BJ (cell line): Measurements from ENCODE around the gene TSKU. TPM values are rescaled to one million over a fixed set of nuclear protein-coding genes. Genes with fewer than 3 reads are reported as not detected.
"Not testable (repeated sequence)": the region's sequence is repeated elsewhere in the genome, so short reads cannot be mapped to it uniquely, and the experiment has no call there.

ENCODE experiments used
- CTCF ChIA-PET: fragments of 350-600 bp; formaldehyde crosslinking; extraction: SDS; loops from one replicate; lab custom pipeline; 2021; ENCODE audit warnings: antibody characterized with exemption, inconsistent platforms; lab: Yijun Ruan, JAX
- POLR2A ChIA-PET: fragments of 300-600 bp; sonication (Branson Sonifier 250); formaldehyde crosslinking; extraction: SDS; loops from one replicate; lab custom pipeline; 2021; ENCODE audit warnings: antibody characterized with exemption; lab: Charles Lee
- DNase-seq: peaks from one replicate; pipeline ENCODE4 v3.0.0-alpha.2; 2011; ENCODE audit warnings: low read depth
- H3K27me3 ChIP-seq: 2 replicates; pipeline ENCODE4 v1.6.0; 2011; ENCODE audit warnings: low read length; ENCODE audit not compliant: control insufficient read depth, insufficient read depth
- H3K36me3 ChIP-seq: 2 replicates; pipeline ENCODE4 v1.5.1; 2011; ENCODE audit warnings: low read length; ENCODE audit not compliant: control insufficient read depth, insufficient read depth
- H3K4me3 ChIP-seq: 2 replicates; pipeline ENCODE4 v1.5.1; 2011; ENCODE audit warnings: low read depth, mild to moderate bottlenecking, control low read depth, low read length
- polyA plus RNA-seq: library from polyadenylated mRNA; depleted of rRNA; stranded (reverse); fragments of >200 nt; gene quantifications from 2 replicates; pipeline ENCODE4 v1.2.3, GENCODE V29; 2011
- TF ChIP-seq, protein P1 (sequence below): IDR thresholded peaks from 2 replicates; pipeline ENCODE4 v1.5.1; 2011; ENCODE audit warnings: low read depth, mild to moderate bottlenecking, control low read depth, inconsistent platforms, low read length, moderate library complexity; ENCODE audit not compliant: insufficient read depth

The TSKU gene
- polyA plus RNA-seq, 1 experiment, result 27.3 TPM

DNA sequence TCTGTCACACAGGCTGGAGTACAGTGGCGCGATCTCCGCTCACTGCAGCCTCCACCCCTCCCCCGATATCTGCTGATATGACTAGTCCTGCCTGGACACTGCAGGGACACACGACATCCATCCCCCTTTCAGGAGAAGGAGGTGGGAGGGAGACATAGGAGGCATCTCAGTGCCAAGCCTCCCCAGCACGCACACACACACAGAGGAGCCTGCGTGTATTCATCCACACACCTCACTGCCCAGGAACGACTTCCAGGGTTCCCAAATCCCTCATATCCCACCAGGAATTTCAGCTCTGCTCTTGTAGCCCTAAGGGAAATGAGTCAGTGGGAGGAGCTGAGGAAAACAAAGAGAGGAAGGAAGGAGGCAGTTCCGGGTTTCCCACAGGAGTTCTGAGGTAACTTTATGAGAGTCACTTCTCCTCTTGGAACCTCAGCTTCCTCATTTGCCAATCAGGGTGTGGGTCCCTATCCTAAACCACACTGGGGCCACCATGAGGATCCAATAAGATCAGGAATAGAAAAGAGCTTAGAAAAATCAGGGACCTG is 40.4 kb downstream of the TSKU start:
- H3K4me3 ChIP-seq, result no peak overlapping the region
- no peaks in the 10 kb centered on the region for H3K27me3 ChIP-seq
- no peak for DNase-seq
- no peaks in the 10 kb centered on the region for H3K36me3 ChIP-seq
- CTCF ChIA-PET, result interaction anchor here (0.9 to 1.7 kb wide), 4 partner anchors 12 to 96 kb away, joined by 3 to 8 read pairs (median 4); no protein-coding TSS in a partner anchor
- TF ChIP-seq, protein P1, sequence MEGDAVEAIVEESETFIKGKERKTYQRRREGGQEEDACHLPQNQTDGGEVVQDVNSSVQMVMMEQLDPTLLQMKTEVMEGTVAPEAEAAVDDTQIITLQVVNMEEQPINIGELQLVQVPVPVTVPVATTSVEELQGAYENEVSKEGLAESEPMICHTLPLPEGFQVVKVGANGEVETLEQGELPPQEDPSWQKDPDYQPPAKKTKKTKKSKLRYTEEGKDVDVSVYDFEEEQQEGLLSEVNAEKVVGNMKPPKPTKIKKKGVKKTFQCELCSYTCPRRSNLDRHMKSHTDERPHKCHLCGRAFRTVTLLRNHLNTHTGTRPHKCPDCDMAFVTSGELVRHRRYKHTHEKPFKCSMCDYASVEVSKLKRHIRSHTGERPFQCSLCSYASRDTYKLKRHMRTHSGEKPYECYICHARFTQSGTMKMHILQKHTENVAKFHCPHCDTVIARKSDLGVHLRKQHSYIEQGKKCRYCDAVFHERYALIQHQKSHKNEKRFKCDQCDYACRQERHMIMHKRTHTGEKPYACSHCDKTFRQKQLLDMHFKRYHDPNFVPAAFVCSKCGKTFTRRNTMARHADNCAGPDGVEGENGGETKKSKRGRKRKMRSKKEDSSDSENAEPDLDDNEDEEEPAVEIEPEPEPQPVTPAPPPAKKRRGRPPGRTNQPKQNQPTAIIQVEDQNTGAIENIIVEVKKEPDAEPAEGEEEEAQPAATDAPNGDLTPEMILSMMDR, result no peak
- POLR2A ChIA-PET, result no interaction called here

DNA sequence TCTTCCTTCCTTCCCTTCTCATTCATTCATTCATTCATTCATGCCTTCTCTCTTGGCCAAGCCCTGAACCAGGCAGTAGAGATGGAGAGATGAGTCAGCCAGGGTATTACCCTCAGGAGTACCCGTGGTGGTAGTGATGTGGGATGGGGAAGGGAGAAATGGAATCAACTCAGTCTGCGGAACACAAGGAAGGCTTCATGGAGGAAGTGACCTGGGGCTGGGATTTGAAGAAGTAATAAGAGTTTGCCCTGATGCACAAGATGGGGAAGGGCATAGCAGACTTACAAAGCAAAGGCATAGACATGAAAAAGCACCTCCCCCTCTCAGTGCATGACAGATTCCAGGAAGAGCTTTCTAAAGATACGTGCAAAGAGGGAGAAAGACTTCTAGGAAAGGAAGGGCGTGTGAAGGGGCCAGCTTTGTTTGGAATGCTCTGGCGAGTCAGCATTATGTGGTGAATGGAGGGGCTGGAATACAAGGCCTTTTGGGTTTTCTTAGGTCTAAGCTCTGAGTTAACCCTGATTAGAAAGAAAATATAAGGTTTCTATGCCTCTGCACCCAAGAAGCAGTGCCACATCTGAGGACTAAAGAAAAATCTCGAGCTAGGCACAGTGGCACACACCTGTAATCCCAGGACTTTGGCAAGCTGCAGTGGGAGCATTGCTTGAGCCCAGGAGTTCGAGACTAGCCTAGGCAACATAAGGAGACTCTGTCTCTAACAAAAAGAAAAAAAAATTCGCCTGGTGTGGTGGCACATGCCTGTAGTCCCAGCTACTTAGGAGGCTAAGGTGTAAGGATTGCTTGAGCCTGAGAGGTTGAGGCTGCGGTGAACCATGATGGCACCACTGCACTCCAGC is 41.2 kb downstream of the TSKU start:
- TF ChIP-seq, protein P1, result no peak
- Histone ChIP-seq H3K27me3 (no peaks in the 10 kb centered on the region), H3K4me3 (no peak overlapping the region), H3K36me3 (no peaks in the 10 kb centered on the region)
- DNase-seq, result no peak
- CTCF ChIA-PET, result interaction anchor here (0.9 to 1.7 kb wide), 4 partner anchors 11 to 96 kb away, joined by 3 to 8 read pairs (median 4); no protein-coding TSS in a partner anchor
- POLR2A ChIA-PET, result no interaction called here

DNA sequence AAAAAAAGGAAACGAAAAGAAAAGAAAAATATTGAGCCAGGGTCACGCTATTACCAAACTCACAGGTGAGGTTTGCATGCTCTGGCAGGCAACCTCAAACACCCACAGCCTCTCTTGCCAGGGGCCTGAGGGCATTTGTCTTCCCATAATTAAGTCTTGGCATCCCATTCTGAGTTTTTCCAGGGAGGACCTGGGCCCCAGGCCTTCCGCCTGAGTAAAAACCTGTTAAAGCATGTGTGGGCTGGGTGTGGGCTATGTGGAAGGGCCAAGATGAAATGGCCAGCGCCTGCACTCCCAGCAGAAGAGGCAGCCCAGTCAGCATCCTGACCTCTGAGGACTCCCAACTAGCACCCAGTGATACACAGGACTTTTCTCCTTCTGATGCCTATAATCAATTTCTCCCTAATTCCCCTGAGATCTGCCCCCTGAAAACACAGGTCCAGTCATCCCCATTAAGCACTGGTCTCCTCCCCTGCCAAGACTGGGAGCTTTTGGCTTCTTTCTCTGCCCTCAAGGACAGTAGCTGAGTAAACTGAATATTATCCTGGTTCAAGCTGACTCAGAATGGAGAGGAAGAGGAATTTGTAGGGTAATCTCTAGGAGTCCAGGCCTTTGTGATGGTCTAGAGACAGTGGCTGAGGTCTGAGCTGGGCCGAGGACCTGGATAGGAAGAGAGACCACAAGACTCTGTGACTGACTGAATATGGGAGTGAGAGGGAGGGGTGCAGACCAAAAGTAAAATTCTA is 42.0 kb downstream of the TSKU start:
- CTCF ChIA-PET, result interaction anchor here (0.7 to 1.7 kb wide), 6 partner anchors 25 to 618 kb away, joined by 3 to 8 read pairs (median 4); no protein-coding TSS in a partner anchor
- POLR2A ChIA-PET, result no interaction called here
- Histone ChIP-seq H3K36me3 (no peaks in the 10 kb centered on the region), H3K27me3 (no peaks in the 10 kb centered on the region), H3K4me3 (no peak overlapping the region)
- TF ChIP-seq, protein P1, result no peak
- no peak for DNase-seq

DNA sequence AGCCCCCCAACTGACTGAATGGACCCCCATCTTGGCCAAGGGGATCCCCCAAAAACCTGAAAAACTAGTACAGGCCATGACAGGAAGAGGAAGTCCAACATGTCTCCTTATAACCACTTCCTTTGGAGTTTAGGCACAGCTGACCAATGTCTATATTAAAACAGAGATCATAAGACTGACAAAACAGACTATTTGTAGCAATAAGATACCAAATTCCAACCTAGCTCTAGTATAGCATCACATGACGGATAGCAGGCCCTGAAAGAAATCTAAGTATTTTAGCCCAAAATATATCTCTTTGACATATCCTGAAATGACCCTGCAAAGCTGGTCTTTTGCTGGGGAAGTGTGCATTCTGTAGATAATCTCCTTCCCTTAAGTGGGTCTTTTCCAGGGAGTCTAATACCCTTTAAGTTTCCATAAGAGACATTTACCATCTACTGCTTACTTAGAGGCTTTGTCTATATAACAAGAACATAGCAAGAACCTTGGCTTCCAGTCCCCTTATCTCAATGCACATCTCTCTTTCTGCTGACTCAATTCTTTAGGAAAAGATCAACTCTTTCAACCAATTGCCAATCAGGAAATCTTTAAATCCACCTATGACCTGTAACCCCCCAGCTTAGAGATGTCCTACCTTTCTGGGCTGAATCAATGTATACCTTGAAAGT is 42.7 kb downstream of the TSKU start:
- ChIA-PET CTCF (interaction anchor here (0.7 to 1.1 kb wide), 4 partner anchors 24 to 619 kb away, joined by 3 to 4 read pairs (median 4); no protein-coding TSS in a partner anchor), POLR2A (no interaction called here)
- Histone ChIP-seq H3K36me3 (no peaks in the 10 kb centered on the region), H3K27me3 (no peaks in the 10 kb centered on the region), H3K4me3 (no peak overlapping the region)
- DNase-seq, result no peak
- TF ChIP-seq, protein P1, result no peak

DNA sequence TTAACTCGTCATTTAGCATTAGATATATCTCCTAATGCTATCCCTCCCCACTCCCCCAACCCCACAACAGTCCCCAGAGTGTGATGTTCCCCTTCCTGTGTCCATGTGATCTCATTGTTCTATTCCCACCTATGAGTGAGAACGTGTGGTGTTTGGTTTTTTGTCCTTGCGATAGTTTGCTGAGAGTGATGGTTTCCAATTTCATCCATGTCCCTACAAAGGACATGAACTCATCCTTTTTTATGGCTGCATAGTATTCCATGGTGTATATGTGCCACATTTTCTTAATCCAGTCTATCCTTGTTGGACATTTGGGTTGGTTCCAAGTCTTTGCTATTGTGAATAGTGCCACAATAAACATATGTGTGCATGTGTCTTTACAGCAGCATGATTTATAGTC is 43.4 kb downstream of the TSKU start:
- H3K36me3 ChIP-seq, DNase-seq, H3K27me3 ChIP-seq, H3K4me3 ChIP-seq, POLR2A ChIA-PET, CTCF ChIA-PET: not testable (repeated sequence)

DNA sequence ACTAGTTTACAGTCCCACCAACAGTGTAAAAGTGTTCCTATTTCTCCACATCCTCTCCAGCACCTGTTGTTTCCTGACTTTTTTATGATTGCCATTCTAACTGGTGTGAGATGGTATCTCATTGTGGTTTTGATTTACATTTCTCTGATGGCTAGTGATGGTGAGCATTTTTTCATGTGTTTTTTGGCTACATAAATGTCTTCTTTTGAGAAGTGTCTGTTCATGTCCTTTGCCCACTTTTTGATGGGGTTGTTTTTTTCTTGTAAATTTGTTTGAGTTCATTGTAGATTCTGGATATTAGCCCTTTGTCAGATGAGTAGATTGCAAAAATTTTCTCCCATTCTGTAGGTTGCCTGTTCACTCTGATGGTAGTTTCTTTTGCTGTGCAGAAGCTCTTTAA is 43.8 kb downstream of the TSKU start:
- POLR2A ChIA-PET, DNase-seq, H3K4me3 ChIP-seq, H3K27me3 ChIP-seq, H3K36me3 ChIP-seq, CTCF ChIA-PET: not testable (repeated sequence)
